Common myeloid progenitor, CD34-positive (primary cell): ENCODE data around the gene BPIFB4.

Experiments
- CTCF ChIA-PET: fragments of 350-600 bp; sonication (Branson Sonifier 250); formaldehyde crosslinking; loops from one replicate; lab custom pipeline; 2021; ENCODE audit warnings: antibody characterized with exemption; lab: Charles Lee
- POLR2A ChIA-PET: fragments of 350-600 bp; sonication (Branson Sonifier 250); formaldehyde crosslinking; loops from one replicate; lab custom pipeline; 2021; ENCODE audit warnings: antibody characterized with exemption; lab: Charles Lee
- DNase-seq, 3 donors: peaks; one replicate each; pipeline versions ENCODE4 v3.0.0 to v3.0.0-alpha.2; 2013
- H3K27ac ChIP-seq, 2 experiments: 1 replicate in 1 of 2; 2 replicates in 1 of 2; pipeline ENCODE4 v1.7.0; 2013; ENCODE audit warnings: inconsistent platforms in 2 of 2, low read length in 2 of 2, mild to moderate bottlenecking in 2 of 2, low read depth in 1 of 2, moderate library complexity in 1 of 2; ENCODE audit not compliant: severe bottlenecking in 2 of 2, insufficient read depth in 1 of 2, poor library complexity in 1 of 2
- H3K27me3 ChIP-seq, 5 experiments: replicated peaks in 2 of 5; 1 replicate in 3 of 5; 2 replicates in 2 of 5; pipeline versions ENCODE4 v1.6.1 to v1.7.0; 2013; ENCODE audit warnings: low read length in 4 of 5, mild to moderate bottlenecking in 2 of 5, moderate library complexity in 2 of 5, inconsistent platforms in 1 of 5; ENCODE audit not compliant: insufficient read depth in 5 of 5, control insufficient read depth in 4 of 5
- H3K36me3 ChIP-seq, 4 experiments: 1 replicate in 2 of 4; 2 replicates in 2 of 4; pipeline versions ENCODE4 v1.6.1 to v1.7.0; 2013; ENCODE audit warnings: low read length in 3 of 4, control low read depth in 1 of 4, mild to moderate bottlenecking in 1 of 4; ENCODE audit not compliant: control insufficient read depth in 4 of 4, insufficient read depth in 4 of 4
- H3K4me1 ChIP-seq, 4 experiments: 1 replicate in 3 of 4; 2 replicates in 1 of 4; pipeline versions ENCODE4 v1.6.1 to v1.7.1; 2013; ENCODE audit warnings: low read length in 3 of 4, mild to moderate bottlenecking in 3 of 4, control low read depth in 1 of 4, inconsistent platforms in 1 of 4, moderate library complexity in 1 of 4; ENCODE audit not compliant: control insufficient read depth in 4 of 4, insufficient read depth in 4 of 4; ENCODE audit errors: control extremely low read depth in 1 of 4
- H3K4me3 ChIP-seq, 7 experiments: 1 replicate in 4 of 7; 2 replicates in 3 of 7; pipeline versions ENCODE4 v1.5.1 to v1.7.0; 2013; ENCODE audit warnings: mild to moderate bottlenecking in 7 of 7, low read length in 6 of 7, moderate library complexity in 6 of 7, inconsistent platforms in 2 of 7, low read depth in 2 of 7, control low read depth in 1 of 7; ENCODE audit not compliant: insufficient read depth in 4 of 7, control insufficient read depth in 1 of 7; ENCODE audit errors: extremely low read depth in 1 of 7
- H3K9me3 ChIP-seq, 5 experiments: 1 replicate in 4 of 5; 2 replicates in 1 of 5; pipeline versions ENCODE4 v1.6.1 to v1.7.1; 2013; ENCODE audit warnings: low read length in 4 of 5, mild to moderate bottlenecking in 2 of 5, inconsistent platforms in 1 of 5, low read depth in 1 of 5, moderate library complexity in 1 of 5; ENCODE audit not compliant: control insufficient read depth in 4 of 5, insufficient read depth in 2 of 5; ENCODE audit errors: control extremely low read depth in 1 of 5
- WGBS: methylation state at CpG from one replicate; pipeline ENCODE4 v1.1.5; 2013; ENCODE audit not compliant: insufficient coverage; 5-methylcytosine and 5-hydroxymethylcytosine counted together

Gene BPIFB4

GRCh38 chr20:33046412-33046811, 33.0 kb upstream of the BPIFB4 start:
- WGBS = no CpG with 5 or more reads among the region's 3 CpGs
- peaks cover 0 to 17% (median 9%) of the 10 kb centered on the region in 5 experiments for H3K9me3 ChIP-seq
- H3K4me3 ChIP-seq = no peak overlapping the region
- H3K27ac ChIP-seq = no peak overlapping the region
- no peaks in the 10 kb centered on the region for H3K36me3 ChIP-seq
- CTCF ChIA-PET = interaction anchor here (1.2 kb wide), 1 partner anchor 12 kb away, joined by 3 read pairs; no protein-coding TSS in a partner anchor
- no peak for DNase-seq
- POLR2A ChIA-PET = no interaction called here
- H3K4me1 ChIP-seq = no peaks in the 10 kb centered on the region
- H3K27me3 ChIP-seq = no peaks in the 10 kb centered on the region

- H3K4me1 ChIP-seq = no peaks in the 10 kb centered on the region
- no peak overlapping the region for H3K4me3 ChIP-seq
- ChIA-PET CTCF (no interaction called here), POLR2A (no interaction called here)
- H3K9me3 ChIP-seq = peaks cover 0 to 5% (median 3%) of the 10 kb centered on the region in 5 experiments
- no peaks in the 10 kb centered on the region for H3K36me3 ChIP-seq
- no peak for DNase-seq
- WGBS = 88% methylated on average over 4 of the region's 4 CpGs
- no peak overlapping the region for H3K27ac ChIP-seq
- no peaks in the 10 kb centered on the region for H3K27me3 ChIP-seq
Measured at GRCh38 chr20:33051333-33051732, 28.1 kb upstream of the BPIFB4 start.

- no peak for DNase-seq
- Histone ChIP-seq H3K27me3 (no peaks in the 10 kb centered on the region), H3K9me3 (no peaks in the 10 kb centered on the region), H3K36me3 (no peaks in the 10 kb centered on the region), H3K4me1 (no peaks in the 10 kb centered on the region), H3K27ac (no peak within 1 kb of the TSS), H3K4me3 (no peak within 1 kb of the TSS)
- POLR2A ChIA-PET = no interaction called here
- CTCF ChIA-PET = no interaction called here
- WGBS = 95% methylated on average over 20 of the region's 25 CpGs
Measured at GRCh38 chr20:33053291-33054106, 25.9 kb upstream of the BPIFB4 start, which contains the start of gene BPIFB3. Gene BPIFB3, plus strand, starts transcription at chr20:33053903. Its CDS starts 1,533 bp downstream, at chr20:33055436.

GRCh38 chr20:33054381-33054780, 25.1 kb upstream of the BPIFB4 start:
- no peaks in the 10 kb centered on the region for H3K36me3 ChIP-seq
- ChIA-PET CTCF (no interaction called here), POLR2A (no interaction called here)
- WGBS = 100% methylated on average over 6 of the region's 7 CpGs
- H3K4me1 ChIP-seq = no peaks in the 10 kb centered on the region
- DNase-seq = no peak
- no peaks in the 10 kb centered on the region for H3K9me3 ChIP-seq
- H3K27me3 ChIP-seq = no peaks in the 10 kb centered on the region
- no peak overlapping the region for H3K27ac ChIP-seq
- H3K4me3 ChIP-seq = no peak overlapping the region

- Histone ChIP-seq H3K27ac (no peak overlapping the region), H3K4me3 (no peak overlapping the region), H3K27me3 (no peaks in the 10 kb centered on the region), H3K9me3 (no peaks in the 10 kb centered on the region), H3K36me3 (no peaks in the 10 kb centered on the region), H3K4me1 (no peaks in the 10 kb centered on the region)
- 83% methylated on average over 2 of the region's 2 CpGs for WGBS
- DNase-seq = no peak
- POLR2A ChIA-PET = no interaction called here
- CTCF ChIA-PET = no interaction called here
Measured at GRCh38 chr20:33054791-33055190, 24.7 kb upstream of the BPIFB4 start.

GRCh38 chr20:33059136-33059535, 20.3 kb upstream of the BPIFB4 start:
- no peak overlapping the region for H3K27ac ChIP-seq
- POLR2A ChIA-PET = interaction anchor here (0.6 kb wide), 1 partner anchor 32 kb away, joined by 3 read pairs; no protein-coding TSS in a partner anchor
- no peaks in the 10 kb centered on the region for H3K36me3 ChIP-seq
- H3K27me3 ChIP-seq = no peaks in the 10 kb centered on the region
- DNase-seq = no peak
- WGBS = 76% methylated on average over 6 of the region's 7 CpGs
- peaks cover 0 to 17% (median under 1%) of the 10 kb centered on the region in 4 experiments for H3K4me1 ChIP-seq
- CTCF ChIA-PET = interaction anchor here (0.9 to 1.0 kb wide), 2 partner anchors 13 to 88 kb away, joined by 3 read pairs; no protein-coding TSS in a partner anchor
- no peak overlapping the region for H3K4me3 ChIP-seq
- no peaks in the 10 kb centered on the region for H3K9me3 ChIP-seq

GRCh38 chr20:33059741-33060390, 19.6 kb upstream of the BPIFB4 start:
- Histone ChIP-seq H3K4me3 (no peak overlapping the region), H3K4me1 (peaks cover 0 to 17% (median under 1%) of the 10 kb centered on the region in 4 experiments), H3K36me3 (no peaks in the 10 kb centered on the region), H3K27ac (no peak overlapping the region), H3K27me3 (no peaks in the 10 kb centered on the region), H3K9me3 (no peaks in the 10 kb centered on the region)
- POLR2A ChIA-PET = interaction anchor here (0.6 kb wide), 1 partner anchor 31 kb away, joined by 3 read pairs; no protein-coding TSS in a partner anchor
- DNase-seq = peak in 1 of 3 donors; percentile 28
- CTCF ChIA-PET = interaction anchor here (0.6 to 0.9 kb wide), 2 partner anchors 9 to 88 kb away, joined by 3 read pairs; no protein-coding TSS in a partner anchor
- 95% methylated on average over 21 of the region's 22 CpGs for WGBS
